ENCODE results near the gene SORT1. TPM values are rescaled to one million over a fixed set of nuclear protein-coding genes. Genes with fewer than 3 reads are reported as not detected.

Gene SORT1
- total RNA-seq, 1 donor from 2014 or later, result 183 TPM

- no peak for DNase-seq
- no peaks in the 10 kb centered on the region for H3K36me3 ChIP-seq
- no peaks in the 10 kb centered on the region for H3K27me3 ChIP-seq
- no peak for ATAC-seq
- no peaks in the 10 kb centered on the region for H3K9me3 ChIP-seq
- H3K27ac ChIP-seq, result no peak overlapping the region
- TF ChIP-seq, protein P1, sequence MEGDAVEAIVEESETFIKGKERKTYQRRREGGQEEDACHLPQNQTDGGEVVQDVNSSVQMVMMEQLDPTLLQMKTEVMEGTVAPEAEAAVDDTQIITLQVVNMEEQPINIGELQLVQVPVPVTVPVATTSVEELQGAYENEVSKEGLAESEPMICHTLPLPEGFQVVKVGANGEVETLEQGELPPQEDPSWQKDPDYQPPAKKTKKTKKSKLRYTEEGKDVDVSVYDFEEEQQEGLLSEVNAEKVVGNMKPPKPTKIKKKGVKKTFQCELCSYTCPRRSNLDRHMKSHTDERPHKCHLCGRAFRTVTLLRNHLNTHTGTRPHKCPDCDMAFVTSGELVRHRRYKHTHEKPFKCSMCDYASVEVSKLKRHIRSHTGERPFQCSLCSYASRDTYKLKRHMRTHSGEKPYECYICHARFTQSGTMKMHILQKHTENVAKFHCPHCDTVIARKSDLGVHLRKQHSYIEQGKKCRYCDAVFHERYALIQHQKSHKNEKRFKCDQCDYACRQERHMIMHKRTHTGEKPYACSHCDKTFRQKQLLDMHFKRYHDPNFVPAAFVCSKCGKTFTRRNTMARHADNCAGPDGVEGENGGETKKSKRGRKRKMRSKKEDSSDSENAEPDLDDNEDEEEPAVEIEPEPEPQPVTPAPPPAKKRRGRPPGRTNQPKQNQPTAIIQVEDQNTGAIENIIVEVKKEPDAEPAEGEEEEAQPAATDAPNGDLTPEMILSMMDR (IDR thresholded peaks at IDR 0.05), result no peak
- intact Hi-C loops (cut with DNase I), result loop anchor here (5.0 kb wide), 1 partner anchor 141 kb away; no protein-coding TSS in a partner anchor
- peaks cover 7% of the 10 kb centered on the region for H3K4me1 ChIP-seq
- no peak overlapping the region for H3K4me3 ChIP-seq
Measured at GRCh38 chr1:109261006-109261405, 136.7 kb downstream of the SORT1 start.

GRCh38 chr1:109259674-109260557, 137.8 kb downstream of the SORT1 start:
- intact Hi-C loops (cut with DNase I), result loop anchor here (5.0 kb wide), 1 partner anchor 142 kb away; no protein-coding TSS in a partner anchor

More at GRCh38 chr1:109259674-109260557, 137.8 kb downstream of the SORT1 start:
- Histone ChIP-seq H3K27ac (no peak overlapping the region), H3K36me3 (no peaks in the 10 kb centered on the region), H3K27me3 (no peaks in the 10 kb centered on the region), H3K4me3 (no peak overlapping the region), H3K4me1 (peaks cover 10% of the 10 kb centered on the region), H3K9me3 (no peaks in the 10 kb centered on the region)
- DNase-seq (no peak), ATAC-seq (no peak)
- TF ChIP-seq, protein P1 (IDR thresholded peaks at IDR 0.05), result no peak

Other genes with a start within 250 kb of the SORT1 start
- gene SARS1, start 184.0 kb downstream of the SORT1 start, total RNA-seq, result 194 TPM
- 7.4 TPM for gene CELSR2, start 148.4 kb downstream of the SORT1 start, total RNA-seq
- 2.9 TPM for gene PSRC1, start 114.8 kb downstream of the SORT1 start, total RNA-seq
- gene MYBPHL, start 90.9 kb downstream of the SORT1 start, total RNA-seq, result 3.6 TPM
- 67.8 TPM for gene PSMA5, start 28.5 kb upstream of the SORT1 start, total RNA-seq
- 3.1 TPM for gene SYPL2, start 68.6 kb upstream of the SORT1 start, total RNA-seq
- 4.6 TPM for gene ATXN7L2, start 86.0 kb upstream of the SORT1 start, total RNA-seq
- 13.1 TPM for gene CYB561D1, start 96.2 kb upstream of the SORT1 start, total RNA-seq
- 13.3 TPM for gene AMIGO1, start 111.8 kb upstream of the SORT1 start, total RNA-seq
- not detected for gene GPR61, start 142.0 kb upstream of the SORT1 start, total RNA-seq
- gene GNAI3, start 150.7 kb upstream of the SORT1 start, total RNA-seq, result 6.9 TPM
- not detected for gene GNAT2, start 221.7 kb upstream of the SORT1 start, total RNA-seq
- 56.9 TPM for gene AMPD2, start 221.9 kb upstream of the SORT1 start, total RNA-seq

Measured in upper lobe of right lung (tissue), 1 donor.